ENCODE results near the gene PPT1. TPM values are rescaled to one million over a fixed set of nuclear protein-coding genes. Genes with fewer than 3 reads are reported as not detected.

The PPT1 gene
- total and polyA plus RNA-seq, 2 of the 13 experiments (the other 11 are each of a cell fraction or from before 2014, with no cell fraction given) = 129 TPM

- Histone ChIP-seq H2AFZ (ENCODE audit: low read length) (no peak overlapping the region), H3K4me1 (ENCODE audit: insufficient read depth, low read length) (no peaks in the 10 kb centered on the region), H3K27ac (ENCODE audit: extremely low read length, insufficient read depth, low read length) (no peak overlapping the region), H3K79me2 (ENCODE audit: insufficient read depth, low read length) (no peaks in the 10 kb centered on the region), H3K36me3 (replicated peaks in 1 of 2; ENCODE audit: control insufficient read depth in 1 of 2, insufficient read depth in 2 of 2, low read length in 2 of 2) (peaks cover 15 to 65% of the 10 kb centered on the region in 2 experiments), H3K9me3 (ENCODE audit: low read length) (no peaks in the 10 kb centered on the region), H3K27me3 (ENCODE audit: control insufficient read depth in 1 of 2, insufficient read depth in 2 of 2, low read length in 2 of 2) (no peaks in the 10 kb centered on the region), H3K9ac (ENCODE audit: insufficient read depth, low read depth, low read length) (no peak overlapping the region), H4K20me1 (ENCODE audit: insufficient read depth, low read length) (no peaks in the 10 kb centered on the region), H3K4me2 (ENCODE audit: low read depth, low read length) (no peak overlapping the region), H3K4me3 (replicated peaks in 1 of 3; ENCODE audit: insufficient read depth in 1 of 3, low read depth in 2 of 3, low read length in 3 of 3) (no peak overlapping the region)
- FAIRE-seq (no peak), DNase-seq (ENCODE audit: low spot score) (no peak), ATAC-seq (no peak)
- POLR2A ChIA-PET = no interaction called here
- in situ Hi-C loops (cut with HindIII; ENCODE audit: extremely low pct_ligation_motif_present, low pct_unique_long_range_greater_than_20kb) = no loop called here
- intact Hi-C loops (cut with micrococcal nuclease; ENCODE audit: unreplicated experiment) = no loop called here
- CTCF ChIA-PET (ENCODE audit: low intra/inter-chr PET ratio, low total read pairs) = no interaction called here
- no TSS peak for BruUV-seq (replicated peaks)
- 79% methylated on average over 5 of the region's 5 CpGs for WGBS (ENCODE audit: low lambda C conversion rate)
- no peak for TF ChIP-seq ZNF431 (CRISPR knock-in tag; IDR thresholded peaks at IDR 0.05; ENCODE audit: borderline replicate concordance, low read depth)
- TF ChIP-seq GPN1 (CRISPR knock-in tag; IDR thresholded peaks at IDR 0.05; ENCODE audit: borderline replicate concordance) = no peak
- TF ChIP-seq ZFP82 (CRISPR knock-in tag; IDR thresholded peaks at IDR 0.05; ENCODE audit: borderline replicate concordance) = no peak
- no peak for TF ChIP-seq YY1 (IDR thresholded peaks at IDR 0.05; ENCODE audit: insufficient read depth, insufficient replicate concordance, low read depth, low read length)
- TF ChIP-seq ZFP62 (CRISPR knock-in tag; IDR thresholded peaks at IDR 0.05) = no peak
- no peak for TF ChIP-seq ZNF34 (CRISPR knock-in tag; IDR thresholded peaks at IDR 0.05; ENCODE audit: borderline replicate concordance)
- TF ChIP-seq FOSL1 (CRISPR knock-in tag; IDR thresholded peaks at IDR 0.05; ENCODE audit: borderline replicate concordance) = no peak
- no peak for TF ChIP-seq FOXO4 (CRISPR knock-in tag; conservative IDR thresholded peaks at IDR 0.05)
- no peak for TF ChIP-seq NFIC (IDR thresholded peaks at IDR 0.05; ENCODE audit: low read length)
- no peak for TF ChIP-seq FOXO1 (CRISPR knock-in tag; IDR thresholded peaks at IDR 0.05)
- no peak for TF ChIP-seq MED1 (CRISPR knock-in tag; IDR thresholded peaks at IDR 0.05)
- TF ChIP-seq TRIM24 (CRISPR knock-in tag; IDR thresholded peaks at IDR 0.05) = no peak
- TF ChIP-seq IRF1 (CRISPR knock-in tag; IDR thresholded peaks at IDR 0.05; ENCODE audit: low read depth) = no peak
- no peak for TF ChIP-seq ZSCAN12 (CRISPR knock-in tag; IDR thresholded peaks at IDR 0.05)
- no peak for TF ChIP-seq KAT8 (CRISPR knock-in tag; IDR thresholded peaks at IDR 0.05)
- TF ChIP-seq HNRNPLL (IDR thresholded peaks at IDR 0.05; ENCODE audit: low read depth, low read length, poor library complexity, severe bottlenecking) = no peak
- TF ChIP-seq ZNF292 (CRISPR knock-in tag; IDR thresholded peaks at IDR 0.05; ENCODE audit: borderline replicate concordance, low read depth) = no peak
Observed at GRCh38 chr1:40076895-40077312, 20.1 kb downstream of the PPT1 start.
